NCI-H2196 treated with DMSO at 0.1 percent for 48 hours (cell line): Measurements from ENCODE around the gene CHMP1A.

ENCODE experiments used
- DNase-seq: peaks from one replicate; lab custom pipeline; 2025; ENCODE audit not compliant: unreplicated experiment; lab: John Stamatoyannopoulos, UW

CHMP1A gene

DNA sequence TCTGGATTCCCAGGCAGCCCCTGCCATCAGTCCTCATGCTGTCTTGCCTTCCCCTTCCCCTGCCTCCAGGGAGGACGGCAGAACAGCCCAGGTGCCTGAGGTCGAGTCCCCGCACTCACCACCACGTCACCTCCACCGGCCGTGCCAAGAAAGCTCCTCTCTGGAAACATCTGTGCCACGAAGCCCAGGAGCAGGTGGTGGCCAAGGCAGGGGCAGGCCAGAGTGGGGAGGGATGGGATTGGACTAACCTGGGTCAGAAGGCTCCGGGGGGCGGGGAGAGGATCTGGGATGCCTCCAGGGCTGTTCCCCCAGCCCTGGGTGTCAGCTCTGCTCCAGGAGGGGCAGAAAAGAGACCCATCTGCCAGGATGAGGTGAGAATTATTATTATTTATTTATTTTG is 51.5 kb downstream of the CHMP1A start:
- DNase-seq: peak; percentile 66

DNA sequence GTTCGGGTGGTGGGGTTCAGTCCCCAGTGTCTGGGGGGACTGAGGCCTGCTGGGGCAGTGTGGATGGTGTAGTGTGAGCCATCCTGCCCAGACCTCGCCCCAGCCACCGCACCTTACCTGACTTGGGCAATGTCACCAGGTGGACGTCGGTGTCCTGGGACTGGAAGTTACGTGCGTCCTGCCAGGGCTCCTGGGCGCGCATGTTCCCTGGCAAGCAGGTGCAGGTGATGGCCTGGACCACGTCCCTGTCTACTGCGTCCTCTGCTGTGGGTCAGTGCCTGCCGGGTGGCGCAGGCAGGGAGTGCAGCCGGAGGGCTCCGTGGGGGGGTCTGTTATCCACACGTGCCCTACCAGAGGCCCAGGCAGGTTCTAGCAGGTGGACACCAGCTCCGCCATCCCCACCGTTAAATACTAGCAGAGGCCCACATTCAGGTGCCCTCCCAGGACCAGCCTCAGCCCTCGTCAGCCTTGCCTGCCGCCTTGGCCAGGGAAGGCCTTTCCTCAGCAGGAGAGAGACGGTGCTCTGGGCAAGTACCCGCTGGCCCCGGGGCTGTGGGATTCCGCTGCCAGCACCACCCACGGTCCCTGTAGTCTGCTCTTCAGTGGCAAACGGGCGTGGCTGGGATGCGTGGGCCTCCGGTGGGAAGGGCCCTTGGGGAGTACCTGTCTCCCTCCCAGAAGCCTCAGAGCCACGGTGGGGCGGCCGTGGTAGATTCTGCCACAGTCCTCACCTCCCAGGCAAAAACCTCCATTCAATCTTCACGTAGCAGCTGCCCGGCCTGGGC is 52.1 kb downstream of the CHMP1A start:
- DNase-seq: no peak

DNA sequence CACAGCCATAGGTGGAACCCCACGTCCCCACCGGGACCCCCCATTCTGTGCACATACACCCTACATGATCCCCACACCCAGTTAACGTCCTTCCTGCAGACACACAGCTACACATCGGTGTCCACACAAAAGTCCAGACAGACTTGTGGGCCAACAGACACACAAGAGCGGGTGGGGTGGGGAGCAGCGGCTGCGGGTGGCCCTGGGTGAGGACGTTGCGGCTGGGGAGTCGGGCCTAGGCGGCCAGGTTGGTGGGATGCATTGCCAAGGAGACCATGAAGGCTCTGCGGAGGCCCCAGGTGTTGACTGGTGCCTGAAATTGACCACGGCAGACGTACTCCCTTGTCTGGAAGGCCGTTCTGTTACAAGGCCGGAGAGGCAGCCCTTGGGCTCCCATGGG is 52.7 kb downstream of the CHMP1A start:
- DNase-seq: no peak

DNA sequence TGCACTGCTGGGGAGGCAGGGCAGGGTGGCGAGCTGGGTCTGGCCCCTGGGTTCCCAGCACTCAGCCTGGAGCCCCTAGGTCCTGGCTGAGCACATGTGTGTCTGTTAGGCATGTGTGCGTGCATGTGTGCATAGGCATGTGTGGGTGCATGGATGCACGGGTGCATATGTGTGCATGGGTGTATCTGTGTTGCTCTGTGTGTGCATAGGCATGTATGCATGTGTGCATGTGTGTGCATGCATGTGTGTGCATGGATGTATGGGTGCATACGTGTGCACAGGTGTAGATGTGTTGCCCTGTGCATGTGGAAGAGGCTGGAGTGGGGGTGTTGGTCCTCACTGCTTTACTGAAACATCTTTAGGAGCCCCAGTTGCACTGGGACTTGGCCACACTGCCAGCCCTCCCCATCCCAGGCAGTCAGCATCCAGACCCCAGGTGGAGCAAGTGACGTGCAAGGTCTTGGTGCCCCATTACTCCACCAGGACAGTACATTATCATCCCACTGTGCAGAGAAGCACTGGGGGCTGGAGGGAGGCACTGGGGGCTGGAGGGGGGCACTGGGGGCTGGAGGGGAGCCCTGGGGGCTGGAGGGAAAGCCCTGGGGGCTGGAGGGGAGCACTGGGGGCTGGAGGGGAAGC is 54.4 kb downstream of the CHMP1A start:
- no peak for DNase-seq

DNA sequence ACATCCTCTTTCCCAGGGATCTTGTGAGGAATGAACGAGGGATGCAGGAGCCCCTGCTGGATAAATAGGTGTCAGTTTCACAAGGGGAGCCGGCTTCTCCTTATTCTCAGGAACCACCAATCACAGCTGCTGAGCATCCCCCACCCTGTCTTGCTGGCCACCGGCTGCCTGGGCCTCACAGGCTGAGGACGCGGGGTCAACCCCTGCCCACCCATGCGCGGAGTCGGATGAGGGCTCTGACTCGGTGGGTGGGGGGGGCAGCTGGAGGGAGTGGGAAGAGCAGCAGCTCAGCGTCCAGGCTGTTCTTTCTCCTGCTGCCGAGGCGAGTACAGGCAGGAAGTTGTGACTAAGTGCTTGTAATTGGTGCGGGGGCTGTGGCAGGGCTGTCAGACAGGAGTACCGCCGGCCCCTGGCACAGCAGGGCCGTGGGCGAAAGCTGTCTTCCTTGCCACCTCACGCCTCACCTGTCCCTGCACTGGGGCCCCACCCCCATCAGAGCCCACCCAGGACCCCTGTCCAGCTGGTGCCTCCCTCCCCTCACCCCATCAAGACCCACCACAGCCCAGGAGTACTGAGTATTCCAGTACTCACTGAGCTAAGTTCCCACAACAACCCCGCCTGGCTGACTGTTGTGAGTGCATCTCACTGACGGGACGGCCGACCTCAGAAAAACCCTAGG is 55.1 kb downstream of the CHMP1A start:
- DNase-seq: no peak

DNA sequence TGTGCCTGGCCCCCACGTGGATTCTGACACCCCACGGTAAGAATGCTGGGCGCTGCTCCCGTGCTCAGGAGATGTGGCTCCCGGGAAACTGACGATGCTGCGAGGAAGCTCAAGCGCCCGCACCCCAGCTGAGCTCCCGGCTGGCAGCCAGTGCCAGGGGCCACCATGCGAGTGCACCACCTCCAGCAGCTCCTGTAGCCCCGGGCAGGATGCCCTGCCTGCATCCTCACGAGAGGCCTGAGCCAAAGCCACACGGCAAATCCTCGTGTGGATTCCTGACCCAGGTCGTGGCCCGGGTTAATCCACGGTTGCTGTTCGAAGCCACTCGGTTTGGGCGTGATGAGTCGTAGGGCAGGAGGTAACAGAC is 55.6 kb downstream of the CHMP1A start:
- DNase-seq: no peak

DNA sequence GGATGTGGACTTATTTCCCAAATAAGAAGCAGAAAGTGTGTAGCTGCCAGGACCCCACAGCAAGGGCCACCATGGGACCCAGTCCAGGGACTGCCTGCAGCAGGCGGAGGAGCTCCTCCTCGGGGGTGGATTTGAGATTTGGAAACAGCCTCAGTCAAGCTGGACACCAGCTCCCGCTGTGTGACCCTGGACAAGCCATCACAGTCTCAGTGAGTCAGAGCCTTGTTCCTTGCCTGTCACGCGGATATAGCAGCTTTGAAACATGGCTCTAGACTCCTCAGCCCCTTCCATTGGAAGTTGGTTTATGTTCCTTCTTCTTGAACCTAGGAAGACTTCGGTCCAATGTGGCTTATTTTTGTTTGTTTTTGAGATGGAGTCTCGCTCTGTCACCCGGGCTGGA is 56.6 kb downstream of the CHMP1A start:
- DNase-seq: no peak

DNA sequence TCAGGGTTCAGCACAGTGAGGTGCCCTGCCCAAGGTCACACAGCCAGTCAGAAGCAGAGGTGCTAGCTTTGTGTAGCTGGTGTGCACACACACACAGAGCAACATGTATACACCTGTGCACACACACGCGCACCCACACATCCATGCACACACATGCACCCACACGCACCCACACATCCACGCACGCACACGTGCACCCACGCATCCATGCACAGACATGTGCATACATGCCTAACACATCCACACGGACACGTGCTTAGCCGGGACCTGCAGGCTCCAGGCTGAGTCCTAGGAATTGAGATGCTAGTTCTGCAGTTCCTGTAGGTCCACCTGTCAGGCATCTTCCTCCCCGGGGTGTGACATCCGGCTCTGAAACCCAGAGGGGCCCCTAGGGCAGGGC is 57.1 kb downstream of the CHMP1A start:
- no peak for DNase-seq

DNA sequence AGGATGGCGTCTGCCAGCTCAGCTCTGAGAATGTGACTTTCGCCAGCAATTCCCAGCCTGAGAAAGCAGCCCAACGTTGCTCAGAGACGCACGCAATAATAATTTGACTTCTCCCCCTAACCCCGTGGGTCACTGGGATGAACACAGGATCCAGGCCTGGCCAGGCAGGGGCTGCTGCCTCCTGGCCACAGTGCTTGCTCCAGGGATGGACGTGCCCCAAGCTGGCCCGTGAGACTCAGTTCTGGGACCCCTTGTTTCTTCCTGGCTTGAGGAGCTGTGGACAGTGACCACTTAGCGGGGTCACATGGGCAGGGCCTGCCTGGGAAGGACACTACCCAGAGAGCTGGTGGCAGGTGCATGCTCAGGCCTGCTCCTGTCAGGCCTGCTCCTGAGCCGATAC is 57.6 kb downstream of the CHMP1A start:
- no peak for DNase-seq

DNA sequence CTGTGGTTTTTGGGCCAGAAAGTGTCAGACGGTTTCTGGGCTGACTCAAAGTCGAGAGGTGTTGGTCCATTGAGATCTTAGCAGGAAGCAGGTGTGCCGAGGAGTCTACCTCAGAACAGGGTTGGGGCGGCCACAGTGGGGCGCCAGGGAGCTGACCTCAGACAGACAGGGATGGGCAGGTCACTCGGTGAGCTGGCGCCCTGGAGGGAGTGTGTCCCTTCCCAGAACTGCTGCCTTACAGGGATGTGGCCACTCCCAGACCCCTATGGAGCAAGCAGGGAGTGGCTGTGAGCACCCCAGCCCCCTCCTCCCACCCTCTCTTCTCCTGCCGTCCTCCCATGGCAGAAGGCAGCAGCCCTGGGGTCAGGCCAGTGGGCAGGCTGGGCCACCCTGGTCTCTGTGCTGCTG is 58.1 kb downstream of the CHMP1A start:
- DNase-seq: peak; percentile 35

DNA sequence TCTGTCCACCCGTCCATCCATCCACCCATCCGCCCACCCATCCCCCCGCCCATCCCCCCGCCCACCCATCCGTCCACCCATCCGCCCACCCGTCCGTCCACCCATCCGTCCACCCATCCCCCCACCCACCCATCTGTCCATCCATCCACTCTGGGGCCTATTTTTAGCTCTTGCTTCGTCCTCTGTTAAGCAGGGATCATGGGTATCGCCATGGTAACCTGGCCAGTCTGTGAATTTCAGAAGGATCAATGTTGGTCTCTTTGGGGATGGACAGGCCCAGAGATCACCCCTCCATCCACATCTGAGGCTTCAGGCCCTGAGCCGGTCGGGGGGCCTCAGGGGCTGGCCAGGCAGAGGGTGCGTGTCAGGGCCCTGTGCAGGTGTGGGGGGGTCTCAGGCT is 59.3 kb downstream of the CHMP1A start:
- no peak for DNase-seq

DNA sequence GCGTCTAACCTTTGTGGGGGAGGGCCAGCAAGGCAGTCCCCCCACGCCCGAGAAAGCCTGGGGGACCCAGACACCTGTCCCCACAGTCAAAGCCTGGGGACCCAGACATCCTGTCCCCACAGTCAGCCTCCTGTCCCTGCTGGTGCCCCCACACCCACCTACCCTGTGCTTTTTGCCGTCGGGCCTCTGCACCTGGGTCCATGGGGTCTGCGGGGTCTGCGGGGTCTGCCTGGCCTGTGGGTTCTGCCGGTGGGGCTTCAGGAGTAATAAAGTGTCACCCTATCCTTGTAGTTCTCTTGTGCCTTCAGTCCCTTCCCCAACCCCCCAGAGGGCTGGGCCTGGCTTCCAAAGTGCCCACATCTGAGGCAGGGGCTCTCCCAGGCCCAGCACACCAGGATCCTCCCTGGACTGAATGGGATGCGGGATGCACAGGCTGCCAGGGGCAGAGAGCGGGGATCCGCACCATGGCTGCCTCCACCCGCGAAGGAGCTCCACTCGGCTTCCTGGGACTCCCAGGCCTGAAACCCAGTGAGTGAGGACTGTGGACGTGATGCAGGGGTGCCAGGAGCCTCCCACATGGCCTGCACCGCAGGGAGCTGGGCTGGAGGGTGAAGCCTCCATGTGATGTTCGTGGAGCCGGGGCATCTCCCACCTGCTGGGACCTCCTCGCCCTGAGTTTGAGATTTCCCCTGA is 60.4 kb downstream of the CHMP1A start:
- DNase-seq: no peak

DNA sequence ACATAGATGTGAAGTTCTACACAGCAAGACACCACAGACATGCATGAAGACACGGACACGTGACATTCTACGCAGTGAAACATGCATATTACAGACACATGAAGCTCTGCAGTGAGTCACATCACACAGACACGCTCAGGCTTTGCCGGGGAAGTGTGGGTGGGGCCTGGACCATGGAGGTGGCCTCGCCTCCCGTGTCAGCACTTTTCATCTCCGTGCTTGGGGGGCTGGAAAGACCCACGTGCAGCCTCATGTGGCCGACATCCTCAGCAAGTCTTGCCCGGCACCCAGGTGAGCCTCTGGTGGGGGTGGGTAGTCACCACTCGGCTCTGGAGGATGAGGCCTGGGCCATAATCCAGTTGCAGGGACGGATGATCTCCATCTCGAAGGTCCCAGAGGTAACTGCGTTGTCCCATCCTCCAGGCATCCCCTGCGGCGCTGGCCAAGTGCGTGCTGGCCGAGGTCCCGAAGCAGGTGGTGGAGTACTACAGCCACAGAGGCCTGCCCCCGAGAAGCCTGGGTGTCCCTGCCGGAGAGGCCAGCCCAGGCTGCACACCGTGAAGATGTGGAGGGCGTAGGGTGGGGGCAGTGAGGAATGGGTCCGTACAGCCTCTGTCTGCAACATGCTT is 61.3 kb downstream of the CHMP1A start:
- DNase-seq: no peak

DNA sequence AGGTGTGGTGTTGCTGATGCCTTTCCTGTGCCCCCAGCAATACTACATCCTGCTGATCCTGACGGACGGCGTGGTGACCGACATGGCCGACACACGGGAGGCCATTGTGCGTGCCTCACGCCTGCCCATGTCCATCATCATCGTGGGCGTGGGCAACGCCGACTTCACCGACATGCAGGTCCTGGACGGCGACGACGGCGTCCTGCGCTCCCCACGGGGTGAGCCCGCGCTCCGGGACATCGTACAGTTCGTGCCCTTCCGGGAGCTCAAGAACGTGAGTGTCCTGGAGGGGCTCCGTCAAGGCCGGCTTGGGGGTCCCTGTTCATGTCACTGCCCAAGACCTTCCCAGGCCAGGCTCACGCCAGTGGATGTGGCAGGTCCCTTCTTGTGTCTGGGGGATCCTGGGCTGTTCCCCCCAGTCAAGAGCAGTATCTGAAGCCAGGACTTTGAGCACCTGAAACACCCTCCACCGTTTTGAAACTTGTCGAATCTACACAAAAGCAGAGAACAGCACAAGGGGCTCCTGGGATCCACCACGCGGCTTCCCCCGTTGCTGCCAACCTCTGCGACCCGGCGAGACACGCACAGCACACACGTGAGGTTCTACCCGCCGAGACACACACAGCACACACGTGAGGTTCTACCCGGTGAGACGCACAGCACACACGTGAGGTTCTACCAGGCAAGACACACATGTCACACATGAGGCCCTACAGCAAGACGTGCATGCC is 62.0 kb downstream of the CHMP1A start:
- DNase-seq: no peak
